HG03565 (cell line): ENCODE results near the gene LDAH.
"Not testable (repeated sequence)": the region's sequence is repeated elsewhere in the genome, so short reads cannot be mapped to it uniquely, and the experiment has no call there.

Experiments used
- ATAC-seq: cut with Tn5 transposase; IDR thresholded peaks from one replicate; pipeline ENCODE4 v1.9.1; 2021; ENCODE audit warnings: mild to moderate bottlenecking, moderate library complexity; ENCODE audit not compliant: unreplicated experiment

Gene LDAH

DNA sequence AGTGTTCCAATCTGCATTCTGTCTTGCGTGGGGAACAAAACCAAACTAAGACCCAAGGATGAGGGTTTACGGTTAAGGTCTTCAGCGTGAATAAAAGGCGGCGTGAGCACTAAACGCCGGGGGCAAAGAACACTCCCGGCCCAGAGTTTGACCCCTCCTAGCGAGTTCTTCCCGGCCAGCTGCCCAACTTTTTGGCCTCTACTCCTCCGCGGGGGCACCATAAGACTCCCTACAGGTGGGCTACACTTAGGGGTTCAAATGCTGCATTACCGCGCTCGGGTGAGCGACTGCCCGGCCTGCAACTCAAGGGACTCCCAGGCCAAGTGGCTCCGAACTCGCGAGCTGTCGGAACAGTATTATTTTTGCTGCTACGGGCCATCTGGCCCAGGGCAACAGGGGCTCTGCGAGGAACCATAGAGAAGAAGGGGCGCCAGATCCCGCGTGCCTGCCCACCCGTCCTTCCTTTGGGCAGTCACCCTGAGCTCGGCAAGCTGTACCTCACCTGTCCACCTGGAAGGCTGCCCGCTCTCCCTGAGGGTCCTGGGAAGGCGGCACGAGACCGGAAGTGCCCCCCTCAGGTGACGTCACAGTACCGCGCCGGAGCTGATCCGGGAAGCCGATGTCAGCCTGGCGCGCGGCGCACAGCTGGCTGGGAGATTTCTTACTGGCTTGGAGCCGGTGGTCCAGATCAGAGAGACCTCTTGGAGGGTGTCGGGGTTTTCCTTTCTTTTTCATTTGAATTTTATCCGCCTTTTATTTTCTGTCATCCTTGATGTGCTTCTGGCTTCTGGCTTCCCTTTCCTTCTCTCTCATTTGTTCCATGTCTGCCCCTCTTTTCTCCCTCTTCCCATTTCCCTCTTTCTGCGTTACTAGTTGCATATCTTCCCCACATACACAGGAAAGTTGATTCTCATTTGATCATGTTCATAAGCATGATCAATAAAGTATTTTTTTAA is at the start of gene LDAH:
Gene LDAH, minus strand, starts transcription at position 567 of the 956 bp plus-strand sequence. CDS start 21,638 bp downstream, outside the sequence.
- peak; percentile 91 for ATAC-seq

DNA sequence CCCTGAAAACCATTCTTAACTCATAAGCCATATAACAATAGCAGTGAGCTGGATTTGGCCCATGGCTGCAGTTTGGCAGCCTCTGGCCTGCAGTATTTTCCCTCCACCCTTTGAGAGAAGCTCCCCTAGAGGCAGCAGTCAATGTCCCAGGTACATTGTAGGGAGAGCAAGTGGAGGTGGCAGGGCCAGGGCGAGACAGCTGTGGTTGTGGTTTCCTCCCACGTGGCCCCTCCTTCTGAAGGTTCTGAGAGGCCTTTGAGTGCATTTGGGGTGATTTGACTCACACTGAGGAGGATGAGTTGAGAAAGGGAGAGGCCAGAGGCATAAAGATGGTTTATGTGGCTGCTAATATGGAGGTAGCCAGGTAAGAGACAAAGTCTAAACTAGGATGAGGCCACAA is 45.5 kb upstream of the LDAH start:
- peak; percentile 100 for ATAC-seq

DNA sequence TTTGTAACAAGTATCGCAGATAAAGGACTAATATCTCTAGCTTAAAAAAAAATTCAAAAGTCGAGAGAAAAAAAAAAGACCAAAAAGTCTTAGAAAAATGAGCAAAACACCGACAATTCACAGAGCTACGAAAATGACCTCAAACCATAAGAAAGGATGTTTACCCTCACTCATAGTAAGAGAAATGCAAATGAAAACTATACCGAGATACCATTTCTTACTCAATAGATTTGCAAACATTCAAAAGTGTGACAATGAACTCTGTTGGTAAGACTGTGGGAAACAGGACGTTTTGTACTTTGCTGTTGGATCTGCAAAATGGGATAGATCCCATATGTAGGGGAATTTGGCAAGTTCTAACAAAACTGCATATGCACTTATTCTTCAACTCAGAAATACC is 39.9 kb upstream of the LDAH start:
- ATAC-seq, result no peak

DNA sequence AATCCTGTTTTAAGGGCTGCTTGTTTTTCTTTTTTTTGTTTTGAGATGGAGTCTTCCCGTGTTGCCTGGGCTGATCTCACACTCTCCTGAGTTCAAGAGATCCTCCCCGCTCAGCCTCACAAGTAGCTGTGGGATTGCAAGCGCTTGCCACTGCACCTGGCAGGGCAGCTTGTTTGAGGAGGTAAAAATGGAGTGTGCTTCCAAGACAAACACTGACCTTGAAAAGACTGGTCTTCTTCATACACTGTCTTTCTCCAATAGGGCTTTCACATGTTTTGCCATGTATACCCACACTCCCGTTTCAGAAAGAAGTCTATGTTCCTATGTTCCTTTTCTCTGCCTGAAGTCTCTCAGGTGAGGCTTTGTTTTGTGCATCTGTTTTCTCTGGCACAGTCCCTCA is 32.6 kb upstream of the LDAH start:
- no peak for ATAC-seq

DNA sequence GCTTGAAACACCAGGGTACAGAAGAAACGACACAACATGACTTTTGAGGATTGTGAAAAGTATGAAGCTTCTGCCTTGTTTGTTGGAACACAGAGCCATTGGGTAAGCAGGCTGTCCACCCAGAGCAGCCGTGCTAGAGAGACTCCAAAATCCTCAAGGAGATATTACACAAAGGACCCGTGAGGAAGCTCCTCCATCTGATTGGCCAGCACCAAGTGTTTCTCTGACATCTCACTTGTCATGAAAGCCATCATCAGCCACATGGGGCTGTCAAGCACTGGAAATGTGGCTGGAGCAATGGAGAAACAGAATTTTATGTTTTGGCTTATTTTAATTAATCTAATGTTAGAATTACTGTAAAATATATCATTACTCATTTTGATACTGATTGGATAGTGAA is 29.8 kb upstream of the LDAH start:
- ATAC-seq, result no peak

DNA sequence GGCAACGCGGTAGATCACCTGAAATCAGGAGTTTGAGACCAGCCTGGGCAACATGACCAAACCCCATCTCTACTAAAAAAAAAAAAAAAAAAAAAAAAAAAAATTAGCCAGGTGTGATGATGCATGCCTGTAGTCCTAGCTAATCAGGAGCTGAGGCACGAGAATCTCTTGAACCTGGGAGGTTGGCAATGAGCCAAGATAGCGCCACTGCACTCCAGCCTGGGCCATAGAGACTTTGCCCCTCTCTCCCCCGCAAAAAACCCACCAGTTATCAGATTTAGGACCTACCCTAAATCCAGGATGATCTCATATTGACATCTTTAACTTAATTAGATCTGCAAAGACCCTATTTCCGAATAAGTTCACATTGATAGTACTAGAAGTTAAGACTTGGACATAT is 29.2 kb upstream of the LDAH start:
- no peak for ATAC-seq

DNA sequence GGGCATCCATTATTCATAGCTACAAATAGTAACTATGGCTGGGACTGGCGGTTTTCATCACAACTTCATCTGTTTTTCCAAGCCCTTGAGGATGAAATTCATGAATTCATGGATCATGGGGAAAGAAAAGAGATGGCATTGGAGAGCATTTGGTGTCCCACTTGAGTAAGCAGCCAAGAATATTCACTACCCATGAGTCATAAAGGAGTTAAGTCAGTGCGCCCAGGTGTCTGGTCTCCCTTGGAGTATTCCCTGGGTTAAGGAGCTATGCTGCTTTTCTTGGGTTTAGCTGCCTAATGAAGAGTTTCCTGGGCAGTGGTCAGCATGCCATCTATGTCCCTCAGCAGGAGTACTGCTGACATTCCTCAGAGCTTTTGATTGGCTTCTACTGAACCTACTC is 21.3 kb upstream of the LDAH start:
- no peak for ATAC-seq

DNA sequence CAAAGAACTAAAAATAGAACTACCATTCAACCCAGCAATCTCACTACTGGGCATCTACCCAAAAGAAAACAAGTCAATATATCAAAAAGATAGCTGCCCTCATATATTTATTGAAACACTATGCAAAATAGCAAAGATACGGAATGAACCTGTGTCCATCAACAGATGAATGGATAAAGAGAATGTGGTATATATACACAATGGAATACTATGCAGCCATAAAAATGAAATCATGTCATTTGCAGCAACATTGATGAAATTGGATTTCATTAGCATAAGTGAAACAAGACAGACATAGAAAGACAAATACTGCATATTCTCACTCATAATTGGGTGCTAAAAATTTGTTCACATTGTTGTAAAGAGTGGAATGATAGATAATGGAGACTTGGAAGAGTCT is 16.2 kb upstream of the LDAH start:
- ATAC-seq, result no peak

DNA sequence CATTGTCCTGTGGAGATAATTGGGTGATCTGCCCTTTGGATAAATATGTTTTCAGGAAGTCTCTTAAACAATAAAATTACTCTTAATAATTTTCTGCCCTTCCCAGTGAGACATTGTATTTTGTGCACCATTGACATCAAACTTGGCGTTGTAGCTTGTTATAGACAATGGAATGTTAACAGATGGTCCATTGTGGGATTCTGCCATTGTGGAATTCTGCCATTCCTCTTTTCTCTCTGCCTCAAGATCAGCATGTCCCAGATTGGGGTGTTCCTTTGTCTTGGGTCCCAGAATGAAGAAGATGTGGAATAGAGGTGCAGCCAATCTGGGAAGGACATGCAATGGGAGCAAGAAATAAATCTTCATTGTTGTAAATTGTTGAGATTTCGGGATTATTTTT is 15.1 kb upstream of the LDAH start:
- no peak for ATAC-seq

DNA sequence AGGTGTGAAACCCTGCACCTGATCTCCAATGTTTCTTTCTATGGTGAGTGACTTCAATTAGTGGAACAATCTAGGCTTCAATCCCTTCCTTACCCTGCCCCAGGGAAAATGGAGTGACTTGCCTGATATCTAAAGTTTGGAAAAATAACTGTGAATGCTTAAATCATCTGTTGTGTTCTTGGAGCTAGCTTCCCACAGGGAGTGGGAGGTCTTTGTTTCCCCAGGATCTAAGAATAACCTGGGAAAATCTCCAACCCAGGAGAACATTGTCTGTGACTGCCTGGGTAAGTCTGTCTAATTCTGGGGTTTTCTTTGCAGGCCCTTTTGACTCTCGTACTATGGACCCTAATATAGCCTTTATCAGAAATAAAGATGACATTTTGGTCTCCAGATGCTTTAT is 13.6 kb upstream of the LDAH start:
- no peak for ATAC-seq

DNA sequence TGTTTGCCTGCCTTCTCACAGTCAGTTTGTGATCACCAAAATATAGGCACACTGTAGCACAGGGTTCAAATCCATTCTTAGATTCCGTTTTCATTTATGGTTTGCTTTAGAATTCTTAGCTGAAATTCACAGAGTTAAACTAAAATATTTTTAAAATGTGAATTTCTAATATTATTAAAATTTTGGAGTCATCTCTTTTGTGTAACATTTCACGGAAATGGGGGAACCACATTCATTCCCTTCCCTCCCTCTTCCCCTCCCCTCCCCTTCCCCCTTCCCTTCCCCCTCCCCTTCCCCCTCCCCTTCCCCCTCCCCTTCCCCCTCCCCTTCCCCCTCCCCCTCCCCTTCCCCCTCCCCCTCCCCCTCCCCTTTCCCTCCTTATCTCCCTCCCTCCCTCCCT is 11.4 kb upstream of the LDAH start:
- no peak for ATAC-seq

DNA sequence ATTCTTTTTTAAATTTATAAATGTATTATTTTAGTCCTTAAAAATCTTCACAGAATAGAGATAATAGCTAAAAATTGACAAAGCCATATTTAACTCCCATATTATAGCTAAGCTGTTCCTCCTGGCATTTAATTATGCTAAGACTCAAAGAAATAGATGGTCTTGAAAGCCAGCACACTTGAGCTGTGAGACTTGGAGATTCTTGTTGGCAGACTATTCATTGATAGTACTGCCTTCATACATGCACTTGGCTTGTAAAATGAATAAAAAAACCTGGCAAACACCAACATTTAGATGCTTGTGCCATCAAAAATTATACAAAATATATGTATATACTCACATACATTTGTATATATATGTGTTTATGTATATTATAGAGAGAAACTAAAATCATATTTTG is 9.7 kb upstream of the LDAH start:
- ATAC-seq, result no peak

DNA sequence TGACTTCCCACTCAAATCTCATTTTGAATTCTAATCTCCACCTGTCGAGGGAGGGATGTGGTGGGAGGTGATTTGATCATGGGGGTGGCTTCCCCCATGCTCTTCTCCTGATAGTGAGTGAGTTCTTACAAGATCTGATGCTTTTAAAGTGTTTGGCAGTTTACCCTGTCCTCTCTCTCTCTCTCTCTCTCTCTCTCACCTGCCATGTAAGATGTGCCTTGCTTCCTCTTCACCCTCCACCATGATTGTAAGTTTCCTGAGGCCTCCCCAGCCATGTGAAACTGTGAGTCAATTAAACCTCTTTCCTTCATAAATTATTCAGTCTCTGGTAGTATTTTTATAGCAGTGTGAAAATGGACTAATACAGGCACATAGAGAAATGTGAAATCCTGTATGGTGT is 7.0 kb upstream of the LDAH start:
- no peak for ATAC-seq

DNA sequence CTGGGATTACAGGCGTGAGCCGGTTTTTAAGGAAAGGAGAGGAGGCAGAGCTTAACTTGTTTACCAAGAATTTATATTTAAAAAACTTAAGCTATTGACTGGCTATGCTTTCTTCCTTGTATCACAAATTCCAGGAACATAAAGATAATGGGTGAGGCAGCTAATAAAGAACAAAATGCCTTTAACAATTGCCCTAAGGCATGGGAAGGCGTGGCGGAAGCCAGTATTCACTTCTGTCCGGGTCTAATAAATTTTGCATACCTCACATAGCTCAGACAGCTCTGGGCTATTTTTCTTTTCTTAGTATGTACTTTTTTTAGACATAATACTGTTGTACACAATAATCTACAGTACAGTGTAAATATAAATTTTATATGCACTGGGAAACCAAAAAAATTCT is 1.0 kb upstream of the LDAH start:
- no peak for ATAC-seq

DNA sequence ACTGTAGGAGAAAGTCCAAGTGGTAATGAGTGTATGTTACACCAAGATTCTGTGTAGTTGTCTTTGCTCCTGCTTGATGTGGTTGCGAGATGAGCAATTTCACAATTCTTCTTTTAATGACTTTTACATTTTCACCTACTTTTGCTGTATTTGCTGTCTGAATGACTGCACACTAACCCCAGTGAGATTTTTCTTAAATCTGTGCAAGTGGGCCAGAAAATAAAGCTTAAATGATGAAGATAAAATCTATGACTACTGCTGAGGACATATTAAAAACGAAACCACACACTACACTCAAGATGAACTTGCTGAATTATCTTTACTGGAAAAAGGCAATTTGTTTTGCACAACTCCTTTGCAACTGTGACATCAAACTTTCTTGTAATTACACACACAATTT is 4.1 kb downstream of the LDAH start:
- ATAC-seq, result no peak

DNA sequence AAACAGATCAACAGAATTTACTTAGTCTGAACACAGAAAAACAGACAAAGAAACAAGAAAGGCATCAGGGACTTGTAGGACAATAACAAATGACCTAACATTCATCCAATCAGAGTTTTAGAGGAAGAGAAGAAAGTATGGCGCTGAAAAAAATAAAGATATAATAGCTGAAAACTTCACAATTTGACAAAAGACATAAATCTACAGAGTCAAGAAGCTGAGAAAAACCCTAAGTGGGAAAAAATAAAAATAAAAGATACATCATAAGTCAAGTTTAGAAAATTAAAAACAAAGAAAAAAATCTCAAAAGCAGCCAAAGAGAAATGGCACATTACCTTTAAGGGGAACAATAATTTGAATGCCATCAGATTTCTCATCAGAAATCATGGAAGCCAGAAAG is 7.7 kb downstream of the LDAH start:
- ATAC-seq, result no peak

DNA sequence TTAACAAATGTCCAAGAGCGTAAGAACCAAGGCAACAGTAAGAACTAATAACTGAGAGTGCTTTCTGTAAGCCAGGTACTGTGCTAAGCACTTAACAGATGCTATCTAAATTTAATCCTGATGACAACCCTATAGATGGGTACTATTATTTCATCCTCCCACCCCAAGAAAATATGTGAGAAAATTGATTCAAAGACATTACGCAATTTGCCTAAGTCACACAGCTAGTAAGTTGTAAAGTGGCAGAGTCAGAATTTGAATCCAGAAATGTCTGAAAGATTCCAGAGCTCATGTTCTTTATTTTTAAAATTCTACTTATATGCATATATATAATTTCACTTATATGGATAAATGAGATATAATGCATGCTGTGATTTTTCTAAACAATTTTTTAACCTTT is 10.1 kb downstream of the LDAH start:
- no peak for ATAC-seq

DNA sequence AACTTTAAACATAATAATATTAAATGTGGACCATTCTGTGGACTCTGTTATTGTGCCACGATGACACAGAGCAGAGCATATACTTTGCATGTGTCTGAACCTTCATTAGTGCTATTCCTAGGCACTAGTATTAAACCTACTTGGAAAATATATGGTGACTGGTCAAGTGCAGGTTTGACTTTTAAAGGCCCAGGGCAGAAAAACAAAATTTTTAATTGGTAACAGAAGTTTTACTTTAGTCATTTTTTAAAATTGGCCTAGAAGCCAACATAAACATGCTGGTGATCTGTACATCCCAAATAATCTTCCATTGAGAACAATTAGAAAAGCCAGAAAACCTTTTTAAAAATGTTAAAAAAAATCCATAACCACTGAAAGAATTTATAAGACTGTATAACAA is 16.6 kb downstream of the LDAH start:
- ATAC-seq, result no peak

DNA sequence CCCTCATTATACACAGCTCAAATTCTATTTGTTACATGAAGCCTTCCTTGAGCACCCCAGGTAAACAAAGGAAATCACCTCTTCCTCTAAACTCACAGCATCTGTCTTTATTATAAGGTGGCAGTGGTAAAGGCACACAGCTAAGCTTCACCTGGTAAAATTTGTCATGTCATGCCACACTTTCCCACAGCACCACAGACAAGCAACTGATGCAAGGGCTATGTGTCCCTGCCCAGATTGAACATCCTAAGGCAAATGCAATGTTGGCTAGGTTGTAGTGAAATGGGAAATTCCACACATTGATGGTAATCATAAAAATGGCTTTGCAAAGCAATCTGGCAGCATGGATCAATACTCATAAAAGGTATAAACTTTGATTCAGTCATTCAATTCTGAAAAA is 18.9 kb downstream of the LDAH start:
- no peak for ATAC-seq

DNA sequence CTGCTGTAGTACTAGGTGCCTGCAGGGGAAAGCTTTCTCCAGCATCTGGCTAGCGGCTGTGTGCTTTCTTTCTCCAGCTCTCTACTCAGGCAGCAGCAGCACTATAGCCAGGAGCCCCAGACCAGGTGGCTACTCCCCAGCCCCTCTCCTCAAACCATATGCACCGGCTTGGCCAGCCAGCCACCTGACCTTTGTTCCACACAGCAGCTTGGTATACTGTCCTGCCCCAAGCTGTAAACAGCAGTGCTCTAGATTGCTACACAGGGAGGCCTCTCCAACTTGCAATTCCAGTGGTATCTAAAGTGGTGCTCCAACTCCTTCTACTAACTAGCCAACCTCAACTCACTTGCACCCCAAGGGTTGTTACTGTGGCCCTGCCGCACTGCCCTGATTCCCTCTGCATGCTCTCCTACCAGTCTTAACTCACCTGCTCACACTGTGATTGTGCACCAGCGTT is 19.6 kb downstream of the LDAH start:
- no peak for ATAC-seq

DNA sequence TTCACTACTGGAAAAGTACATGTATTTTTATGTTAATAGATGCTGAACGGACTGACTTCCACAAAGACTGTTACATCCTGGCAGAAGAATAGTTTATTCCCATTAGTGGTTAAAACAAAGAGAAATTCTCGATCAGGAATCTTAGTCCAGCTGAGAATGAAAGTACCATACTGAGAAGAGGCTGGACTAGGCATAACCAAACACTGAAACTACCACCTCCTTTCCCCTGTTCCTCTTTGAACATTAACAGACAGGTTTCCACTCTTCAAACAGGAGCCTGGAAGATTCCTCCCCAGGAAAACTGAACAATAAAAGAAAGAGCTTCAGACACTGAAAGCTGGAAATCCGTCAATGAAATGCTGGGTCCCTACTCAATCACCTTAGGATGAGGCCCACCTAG is 25.8 kb downstream of the LDAH start:
- ATAC-seq, result no peak

DNA sequence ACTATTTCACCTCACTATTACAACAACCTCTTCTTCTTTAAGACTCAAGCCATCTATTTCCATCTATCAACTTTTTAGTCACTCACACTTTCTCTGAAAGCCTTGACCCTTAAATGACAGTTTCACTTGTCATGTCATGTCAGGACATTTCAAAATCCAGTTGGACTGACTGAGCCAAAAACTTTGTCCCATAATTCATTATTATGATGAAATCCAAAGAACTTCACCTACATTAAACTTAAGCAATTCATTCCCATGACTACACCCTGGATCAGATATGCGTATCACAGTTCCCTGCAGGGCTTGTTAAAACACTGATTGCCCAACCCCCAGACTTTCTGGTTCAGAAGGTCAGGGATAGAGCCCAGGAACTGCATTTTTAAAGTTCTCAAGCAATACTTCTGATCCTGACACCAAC is 26.5 kb downstream of the LDAH start:
- peak; percentile 46 for ATAC-seq

DNA sequence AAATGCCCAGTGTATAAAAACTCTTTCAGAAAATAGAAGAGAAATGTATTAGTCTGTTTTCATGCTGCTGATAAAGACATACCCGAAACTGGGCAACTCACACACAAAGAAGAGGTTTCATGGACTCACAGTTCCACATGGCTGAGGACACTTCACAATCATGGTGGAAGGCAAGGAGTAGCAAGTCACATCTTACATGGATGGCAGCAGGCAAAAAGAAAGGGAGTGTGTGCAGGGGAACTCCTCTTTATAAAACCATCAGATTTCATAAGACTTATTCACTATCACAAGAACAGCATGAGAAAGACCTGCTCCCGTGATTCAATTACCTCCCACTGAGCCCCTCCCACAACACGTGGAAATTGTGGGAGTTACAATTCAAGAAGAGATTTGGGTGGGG is 29.0 kb downstream of the LDAH start:
- not testable (repeated sequence) for ATAC-seq
